Fibroblast of villous mesenchyme (primary cell): ENCODE results near the gene HRH2. TPM values are rescaled to one million over a fixed set of nuclear protein-coding genes. Genes with fewer than 3 reads are reported as not detected.

Source experiments
- DNase-seq: peaks from one replicate; pipeline ENCODE4 v3.0.0-alpha.2; 2010; ENCODE audit warnings: low read depth
- H3K4me3 ChIP-seq: 2 replicates; pipeline ENCODE4 v1.5.1; 2011; ENCODE audit warnings: low read depth, mild to moderate bottlenecking, low read length
- total RNA-seq: library from RNA; depleted of rRNA; stranded (reverse); fragments of >200 nt; gene quantifications from 2 replicates; pipeline ENCODE4 v1.2.3, GENCODE V29; 2012
- TF ChIP-seq, protein P1 (sequence below): IDR thresholded peaks from 2 replicates; pipeline ENCODE4 v1.5.1; 2012; ENCODE audit warnings: low read depth, mild to moderate bottlenecking, low read length; ENCODE audit not compliant: insufficient read depth

Gene HRH2
- total RNA-seq, 1 donor = not detected

DNA sequence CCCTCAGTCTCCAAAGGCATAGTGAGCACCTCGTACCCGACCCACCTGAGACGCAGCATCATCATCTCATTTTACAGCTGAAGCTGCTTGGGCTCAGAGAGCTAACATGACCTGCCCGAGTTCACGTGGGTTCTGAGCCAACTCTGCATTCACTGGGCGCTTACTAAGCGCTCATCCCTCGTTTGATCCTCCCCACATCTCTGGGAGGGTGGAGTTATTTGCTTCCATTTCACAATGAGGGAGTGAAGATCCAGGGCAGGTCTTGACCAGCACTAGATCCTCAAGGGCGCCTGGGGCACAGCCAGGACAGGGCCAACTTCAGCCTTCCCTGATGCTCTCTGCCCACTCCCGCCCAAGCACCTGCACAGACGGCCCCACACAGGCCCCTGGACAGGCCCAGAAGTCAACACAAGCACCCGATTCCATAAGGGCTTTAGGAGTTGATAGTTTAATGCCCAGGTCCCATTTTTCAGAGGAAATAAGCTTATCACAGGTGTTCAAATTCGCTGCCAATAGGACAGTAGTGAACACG, 80.8 kb downstream of the HRH2 start:
- DNase-seq = no peak
- no peak overlapping the region for H3K4me3 ChIP-seq
- TF ChIP-seq, protein P1, sequence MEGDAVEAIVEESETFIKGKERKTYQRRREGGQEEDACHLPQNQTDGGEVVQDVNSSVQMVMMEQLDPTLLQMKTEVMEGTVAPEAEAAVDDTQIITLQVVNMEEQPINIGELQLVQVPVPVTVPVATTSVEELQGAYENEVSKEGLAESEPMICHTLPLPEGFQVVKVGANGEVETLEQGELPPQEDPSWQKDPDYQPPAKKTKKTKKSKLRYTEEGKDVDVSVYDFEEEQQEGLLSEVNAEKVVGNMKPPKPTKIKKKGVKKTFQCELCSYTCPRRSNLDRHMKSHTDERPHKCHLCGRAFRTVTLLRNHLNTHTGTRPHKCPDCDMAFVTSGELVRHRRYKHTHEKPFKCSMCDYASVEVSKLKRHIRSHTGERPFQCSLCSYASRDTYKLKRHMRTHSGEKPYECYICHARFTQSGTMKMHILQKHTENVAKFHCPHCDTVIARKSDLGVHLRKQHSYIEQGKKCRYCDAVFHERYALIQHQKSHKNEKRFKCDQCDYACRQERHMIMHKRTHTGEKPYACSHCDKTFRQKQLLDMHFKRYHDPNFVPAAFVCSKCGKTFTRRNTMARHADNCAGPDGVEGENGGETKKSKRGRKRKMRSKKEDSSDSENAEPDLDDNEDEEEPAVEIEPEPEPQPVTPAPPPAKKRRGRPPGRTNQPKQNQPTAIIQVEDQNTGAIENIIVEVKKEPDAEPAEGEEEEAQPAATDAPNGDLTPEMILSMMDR = no peak

DNA sequence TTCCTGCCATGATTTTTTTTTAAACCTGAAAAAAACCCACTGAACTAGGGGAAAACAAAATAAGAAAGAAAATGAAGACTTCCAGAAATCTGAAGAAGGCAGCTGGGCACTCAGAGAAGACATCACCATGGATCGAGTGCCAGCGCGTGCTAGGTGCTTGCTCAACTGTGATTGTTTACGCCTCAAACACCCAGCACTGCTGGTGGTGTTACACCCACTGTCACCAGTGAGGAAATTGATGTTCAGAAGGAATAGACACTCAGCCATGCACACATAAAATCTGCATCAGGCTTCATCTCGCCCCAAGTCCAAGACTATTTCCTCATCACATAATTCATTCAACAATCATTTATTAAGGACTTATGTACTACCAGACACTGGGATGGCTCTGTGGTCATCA, 82.1 kb downstream of the HRH2 start:
- TF ChIP-seq, protein P1 = no peak
- no peak for DNase-seq

DNA sequence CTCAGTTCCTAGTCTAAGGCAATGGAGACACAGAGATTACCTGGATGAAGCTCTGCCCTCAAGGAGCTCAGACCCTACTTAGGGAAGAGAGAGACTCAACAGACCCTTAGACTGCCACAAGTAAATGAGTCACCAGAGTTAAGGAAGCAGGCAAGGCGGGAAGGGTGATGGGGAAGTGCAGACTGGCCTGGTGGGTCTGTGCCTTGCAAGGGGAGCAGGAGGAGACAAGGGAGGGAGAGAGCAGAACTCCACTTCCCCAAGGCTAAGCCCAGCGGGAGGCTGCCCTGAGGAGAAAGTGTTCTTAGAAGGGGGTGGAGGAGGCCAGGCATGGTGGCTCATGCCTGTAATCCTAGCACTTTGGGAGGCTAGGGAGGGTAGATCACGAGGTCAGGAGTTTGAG, 83.7 kb downstream of the HRH2 start:
- no peak for DNase-seq
- TF ChIP-seq, protein P1 = no peak

More for the DNA sequence above, 82.1 kb downstream of the HRH2 start:
- no peak overlapping the region for H3K4me3 ChIP-seq

DNA sequence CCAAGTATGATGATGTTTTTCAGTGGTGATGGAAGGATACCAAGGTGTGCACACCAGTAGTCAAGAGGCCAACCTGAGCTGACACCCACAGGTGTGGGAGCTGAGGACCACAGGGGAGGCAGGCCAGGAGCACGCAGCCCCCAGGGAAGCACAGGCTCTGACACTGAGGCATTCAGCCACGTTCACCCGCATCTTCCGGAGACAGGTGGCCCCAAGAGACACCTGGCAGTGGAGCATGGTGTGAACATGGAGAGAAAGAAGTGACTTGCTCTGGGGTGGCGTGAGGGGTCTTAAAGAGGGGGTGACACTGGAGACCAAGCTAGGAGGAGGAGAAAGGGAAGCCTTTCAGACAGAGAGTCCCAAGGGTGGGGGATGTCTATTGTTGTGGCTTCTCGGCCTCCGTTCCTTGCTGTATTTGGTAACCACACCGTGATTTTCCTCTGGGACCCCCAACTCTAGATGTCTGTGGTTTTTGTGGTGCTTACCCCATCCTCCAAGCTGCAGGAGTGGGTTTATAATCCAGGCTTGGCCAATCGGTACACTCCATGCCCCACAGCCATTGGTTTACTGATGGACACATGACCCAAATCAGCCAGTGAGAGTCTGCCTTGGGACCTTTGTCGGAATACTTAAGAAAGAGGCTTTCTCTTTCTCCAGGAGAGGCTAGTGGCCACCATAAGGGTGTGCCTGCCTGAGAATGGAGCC, 84.6 kb downstream of the HRH2 start:
- no peak for DNase-seq
- H3K4me3 ChIP-seq = no peak overlapping the region
- TF ChIP-seq, protein P1 = no peak

More for the DNA sequence above, 83.7 kb downstream of the HRH2 start:
- no peak overlapping the region for H3K4me3 ChIP-seq

DNA sequence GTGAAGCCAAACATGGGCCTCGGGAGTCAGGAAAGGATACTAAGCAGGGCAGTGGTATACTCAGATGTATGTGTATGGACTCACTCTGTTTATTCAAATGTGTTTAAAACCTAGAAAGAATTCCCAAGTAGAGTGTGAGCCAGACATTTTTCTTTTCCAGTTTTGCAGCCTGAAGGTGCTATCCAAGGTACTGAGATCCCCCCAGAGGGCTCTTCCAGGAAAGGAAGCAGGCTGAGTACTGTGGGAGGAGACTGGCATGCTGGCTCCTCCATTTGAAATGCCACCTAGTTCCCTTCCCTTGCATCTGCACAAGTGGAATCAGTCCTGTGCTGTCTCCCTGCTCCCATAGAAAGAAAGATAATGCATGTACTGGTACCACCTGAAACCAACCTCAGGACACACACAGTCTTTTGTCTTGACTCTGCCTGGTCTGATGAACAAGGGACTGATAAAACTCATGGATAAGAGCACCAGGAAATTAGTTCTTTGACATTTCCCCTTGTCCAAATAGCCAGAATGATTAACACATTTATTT, 85.9 kb downstream of the HRH2 start:
- TF ChIP-seq, protein P1 = no peak
- peak; percentile 18 for DNase-seq
- H3K4me3 ChIP-seq = no peak overlapping the region

DNA sequence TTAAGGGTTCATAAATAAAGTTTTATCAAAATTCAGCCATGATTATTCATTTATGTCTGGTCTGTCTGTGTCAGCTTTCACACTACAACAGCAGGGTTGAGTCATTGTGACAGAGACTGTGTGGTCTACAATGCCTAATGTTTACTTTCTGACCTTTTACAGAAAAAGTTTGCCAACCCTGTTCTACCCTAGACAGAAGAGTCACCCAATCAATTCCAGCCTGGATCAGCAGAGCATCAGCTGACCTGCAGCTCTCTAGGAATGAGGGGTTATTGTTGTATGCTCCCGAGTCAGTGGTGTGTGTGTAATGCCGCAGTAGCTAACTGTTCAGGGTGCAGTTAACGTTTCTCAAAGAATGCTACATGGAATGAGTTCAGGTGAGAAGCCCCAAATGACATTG, 87.3 kb downstream of the HRH2 start:
- no peak for DNase-seq
- no peak overlapping the region for H3K4me3 ChIP-seq
- TF ChIP-seq, protein P1 = no peak

DNA sequence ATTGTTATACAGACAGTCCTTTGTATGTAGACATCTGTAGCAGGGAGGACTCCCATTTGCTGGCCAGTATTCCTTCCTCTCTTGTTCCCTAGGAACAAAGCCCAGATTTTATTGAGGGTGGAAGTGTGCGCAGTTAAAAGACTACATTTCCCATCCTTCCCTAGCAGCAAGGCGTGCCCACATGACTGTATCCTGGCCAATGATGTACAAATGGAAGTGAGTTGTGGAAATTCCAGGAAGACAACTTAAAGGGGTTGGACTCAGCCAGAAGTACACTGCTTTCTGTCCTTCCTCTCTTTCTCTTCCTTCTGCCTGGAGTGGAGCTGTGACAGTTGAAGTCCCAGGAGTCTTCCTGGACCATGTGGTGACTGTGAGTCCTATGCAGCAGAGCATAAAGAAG, 89.0 kb downstream of the HRH2 start:
- DNase-seq = peak; percentile 23
- H3K4me3 ChIP-seq = no peak overlapping the region
- TF ChIP-seq, protein P1 = no peak
